HCT116 (cell line): ENCODE measurements around the gene SLAMF7. TPM values are rescaled to one million over a fixed set of nuclear protein-coding genes. Genes with fewer than 3 reads are reported as not detected.
"Not testable (repeated sequence)": the region's sequence is repeated elsewhere in the genome, so short reads cannot be mapped to it uniquely, and the experiment has no call there.

Experiments
- ATAC-seq: fragments of 200-7000 bp; cut with Tn5 transposase; 2 replicates; pipeline ENCODE4 v1.9.1; 2020; ENCODE audit warnings: mild to moderate bottlenecking, moderate library complexity
- BruUV-seq: library from RNA; stranded (reverse); fragments of 400-500 nt; replicated peaks from 2 replicates; lab custom pipeline; 2021; lab: Mats Ljungman, UMichigan
- CTCF ChIA-PET: fragments of 300-600 bp; sonication (Branson Sonifier 250); formaldehyde crosslinking; loops from one replicate; lab custom pipeline; 2021; ENCODE audit warnings: antibody characterized with exemption; lab: Charles Lee
- POLR2A ChIA-PET: fragments of 300-600, 350-600 bp; sonication (Branson Sonifier 250); formaldehyde crosslinking; loops from one replicate; lab custom pipeline; 2021; ENCODE audit warnings: antibody characterized with exemption; lab: Charles Lee
- RAD21 ChIA-PET, 2 experiments: fragments of 300-600 bp; sonication (Branson Sonifier 250); formaldehyde crosslinking; loops; one replicate each; lab custom pipeline; 2023; ENCODE audit warnings: low total read pairs in 2 of 2; ENCODE audit not compliant: uncharacterized antibody in 2 of 2, unreplicated experiment in 2 of 2, low non-redundant PET in 1 of 2; lab: Charles Lee
- DNase-seq: peaks from one replicate; pipeline ENCODE4 v3.0.0-alpha.2; 2010; ENCODE audit warnings: low read depth, low spot score
- H2AFZ ChIP-seq: fragments of 200-600 bp; shearing (Covaris generic), sonication (generic); 2 replicates; pipeline ENCODE4 v1.6.1; 2017; ENCODE audit warnings: low read depth, mixed run types, mixed read lengths, antibody characterized with exemption, low read length; ENCODE audit not compliant: poor library complexity, severe bottlenecking
- H3K27ac ChIP-seq: 2 replicates; pipeline ENCODE4 v1.5.1; 2012; ENCODE audit warnings: low read depth, low read length
- H3K27me3 ChIP-seq: fragments of 200-600 bp; sonication (generic); 2 replicates; pipeline ENCODE4 v1.6.1; 2016; ENCODE audit warnings: mixed run types, low read length, mixed read lengths; ENCODE audit not compliant: insufficient read depth
- H3K36me3 ChIP-seq, 2 experiments: fragments of 200-500 bp in 1 of 2; fragments of 200-600 bp in 1 of 2; sonication (Bioruptor generic) in 1 of 2; sonication (generic) in 1 of 2; 2 replicates each; pipeline versions ENCODE4 v1.5.1 to v1.6.1; 2014 to 2016; ENCODE audit warnings: low read length in 2 of 2, inconsistent platforms in 1 of 2, mixed read lengths in 1 of 2, mixed run types in 1 of 2; ENCODE audit not compliant: insufficient read depth in 2 of 2, control insufficient read depth in 1 of 2
- H3K4me1 ChIP-seq, 2 experiments: fragments of 200-600 bp in 1 of 2; sonication (generic) in 1 of 2; 2 replicates each; pipeline versions ENCODE4 v1.5.1 to v1.6.1; 2012 to 2017; ENCODE audit warnings: low read length in 2 of 2, inconsistent platforms in 1 of 2, mild to moderate bottlenecking in 1 of 2, mixed read lengths in 1 of 2, mixed run types in 1 of 2, moderate library complexity in 1 of 2; ENCODE audit not compliant: insufficient read depth in 2 of 2, control insufficient read depth in 1 of 2
- H3K4me2 ChIP-seq: fragments of 200-600 bp; sonication (generic); 2 replicates; pipeline ENCODE4 v1.6.1; 2017; ENCODE audit warnings: mixed run types, low read length, mixed read lengths
- H3K4me3 ChIP-seq, 2 experiments: fragments of 200-600 bp in 1 of 2; sonication (generic) in 1 of 2; replicated peaks in 1 of 2; 2 replicates each; pipeline ENCODE4 v1.5.1; 2011 to 2016; ENCODE audit warnings: low read length in 2 of 2, control low read depth in 1 of 2, low read depth in 1 of 2, mild to moderate bottlenecking in 1 of 2, mixed read lengths in 1 of 2, mixed run types in 1 of 2
- H3K79me2 ChIP-seq: fragments of 200-600 bp; sonication (generic); 2 replicates; pipeline ENCODE4 v1.6.1; 2017; ENCODE audit warnings: mild to moderate bottlenecking, mixed run types, low read length, moderate library complexity, mixed read lengths; ENCODE audit not compliant: insufficient read depth
- H3K9ac ChIP-seq: fragments of 200-600 bp; sonication (generic); 2 replicates; pipeline ENCODE4 v1.6.1; 2016; ENCODE audit warnings: low read length, mixed read lengths
- H3K9me2 ChIP-seq: fragments of 200-600 bp; sonication (generic), shearing (Covaris generic); 2 replicates; pipeline ENCODE4 v1.6.1; 2017; ENCODE audit warnings: mixed run types, mild to moderate bottlenecking, moderate library complexity; ENCODE audit not compliant: insufficient read depth
- H3K9me3 ChIP-seq, 2 experiments: fragments of 200-500 bp in 1 of 2; fragments of 200-600 bp in 1 of 2; sonication (Bioruptor generic) in 1 of 2; sonication (generic) in 1 of 2; 2 replicates each; pipeline ENCODE4 v1.6.1; 2014 to 2017; ENCODE audit warnings: low read length in 2 of 2, mixed read lengths in 2 of 2, inconsistent platforms in 1 of 2, low read depth in 1 of 2, mild to moderate bottlenecking in 1 of 2, mixed run types in 1 of 2, moderate library complexity in 1 of 2; ENCODE audit not compliant: control insufficient read depth in 1 of 2, insufficient read depth in 1 of 2
- H4K20me1 ChIP-seq: fragments of 200-600 bp; sonication (generic), shearing (Covaris generic); 2 replicates; pipeline ENCODE4 v1.6.1; 2017; ENCODE audit warnings: mixed run types, mild to moderate bottlenecking, moderate library complexity; ENCODE audit not compliant: insufficient read depth
- CBX3 ChIP-seq: IDR thresholded peaks from 2 replicates; pipeline ENCODE4 v1.6.1; 2012; ENCODE audit warnings: low read depth
- ELF1 ChIP-seq: IDR thresholded peaks from 2 replicates; pipeline ENCODE4 v1.6.1; 2012; ENCODE audit warnings: low read depth, borderline replicate concordance
- POLR2A ChIP-seq: IDR thresholded peaks from 2 replicates; pipeline ENCODE4 v1.7.0; 2011; ENCODE audit warnings: borderline replicate concordance; ENCODE audit not compliant: insufficient read depth, insufficient read length; ENCODE audit errors: extremely low read depth
- POLR2AphosphoS5 ChIP-seq: IDR thresholded peaks from 2 replicates; pipeline ENCODE4 v1.6.1; 2011; ENCODE audit warnings: mild to moderate bottlenecking, low read depth, low read length, moderate library complexity
- RAD21 ChIP-seq: IDR thresholded peaks from 2 replicates; pipeline ENCODE4 v1.6.1; 2012; ENCODE audit warnings: low read depth, mild to moderate bottlenecking
- SP1 ChIP-seq: IDR thresholded peaks from 2 replicates; pipeline ENCODE4 v1.6.1; 2012; ENCODE audit warnings: low read depth
- ZNF274 ChIP-seq: fragments of 200-500 bp; sonication (Bioruptor generic); IDR thresholded peaks from 2 replicates; pipeline ENCODE4 v1.6.1; 2014; ENCODE audit warnings: mild to moderate bottlenecking, low read depth, low read length, inconsistent platforms
- intact Hi-C: fragments of 100-400 bp; cut with micrococcal nuclease; formaldehyde crosslinking; loops from 2 replicates; pipeline ENCODE4 v1.10.0; 2022
- total RNA-seq: library from RNA; stranded (reverse); gene quantifications from one replicate; pipeline ENCODE4 v1.2.1, GENCODE V29; 2021; ENCODE audit not compliant: unreplicated experiment
- TF ChIP-seq, protein P1 (sequence below): IDR thresholded peaks from 2 replicates; pipeline ENCODE4 v1.6.1; 2012
- TF ChIP-seq, protein P2 (sequence below), 3 experiments: fragments of 200-600 bp in 1 of 3; sonication (generic) in 1 of 3; IDR thresholded peaks in 2 of 3; conservative IDR thresholded peaks in 1 of 3; 2 replicates each; pipeline ENCODE4 v1.5.1; 2012 to 2017; ENCODE audit warnings: low read depth in 2 of 3, low read length in 2 of 3, antibody characterized with exemption in 1 of 3, borderline replicate concordance in 1 of 3, control low read depth in 1 of 3, mild to moderate bottlenecking in 1 of 3, mixed read lengths in 1 of 3, mixed run types in 1 of 3, moderate library complexity in 1 of 3; ENCODE audit not compliant: insufficient read depth in 1 of 3
- TF ChIP-seq, protein P3 (sequence below): IDR thresholded peaks from 2 replicates; pipeline ENCODE4 v1.6.1; 2012; ENCODE audit warnings: low read depth

Gene SLAMF7
- total RNA-seq, 1 experiment from 2014 or later = 0.34 TPM

DNA sequence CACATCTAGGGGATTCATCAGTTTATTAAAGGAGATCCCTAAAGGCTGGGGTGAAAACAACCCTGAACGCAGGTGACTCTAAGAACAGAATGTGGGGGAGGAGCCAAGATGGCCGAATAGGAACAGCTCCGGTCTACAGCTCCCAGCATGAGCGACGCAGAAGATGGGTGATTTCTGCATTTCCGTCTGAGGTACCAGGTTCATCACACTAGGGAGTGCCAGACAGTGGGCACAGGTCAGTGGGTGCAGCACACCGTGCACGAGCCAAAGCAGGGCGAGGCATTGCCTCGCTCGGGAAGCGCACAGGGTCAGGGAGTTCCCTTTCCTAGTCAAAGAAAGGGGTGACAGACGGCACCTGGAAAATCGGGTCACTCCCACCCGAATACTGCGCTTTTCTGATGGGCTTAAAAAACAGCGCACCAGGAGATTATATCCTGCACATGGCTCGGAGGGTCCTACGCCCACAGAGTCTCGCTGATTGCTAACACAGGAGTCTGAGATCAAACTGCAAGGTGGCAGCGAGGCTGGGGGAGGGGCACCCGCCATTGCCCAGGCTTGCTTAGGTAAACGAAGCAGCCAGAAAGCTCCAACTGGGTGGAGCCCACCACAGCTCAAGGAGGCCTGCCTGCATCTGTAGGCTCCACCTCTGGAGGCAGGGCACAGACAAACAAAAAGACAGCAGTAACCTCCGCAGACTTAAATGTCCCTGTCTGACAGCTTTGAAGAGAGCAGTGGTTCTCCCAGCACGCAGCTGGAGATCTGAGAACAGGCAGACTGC lies 44.1 kb downstream of the SLAMF7 start:
- H3K36me3 ChIP-seq, H3K9me3 ChIP-seq, H3K4me1 ChIP-seq, POLR2A ChIA-PET, H3K9ac ChIP-seq, DNase-seq, H2AFZ ChIP-seq, H3K27ac ChIP-seq, CTCF ChIA-PET, H3K27me3 ChIP-seq, BruUV-seq, H3K9me2 ChIP-seq, RAD21 ChIA-PET, H3K4me2 ChIP-seq, H3K4me3 ChIP-seq, H4K20me1 ChIP-seq, intact Hi-C loops, H3K79me2 ChIP-seq, ATAC-seq: not testable (repeated sequence)

DNA sequence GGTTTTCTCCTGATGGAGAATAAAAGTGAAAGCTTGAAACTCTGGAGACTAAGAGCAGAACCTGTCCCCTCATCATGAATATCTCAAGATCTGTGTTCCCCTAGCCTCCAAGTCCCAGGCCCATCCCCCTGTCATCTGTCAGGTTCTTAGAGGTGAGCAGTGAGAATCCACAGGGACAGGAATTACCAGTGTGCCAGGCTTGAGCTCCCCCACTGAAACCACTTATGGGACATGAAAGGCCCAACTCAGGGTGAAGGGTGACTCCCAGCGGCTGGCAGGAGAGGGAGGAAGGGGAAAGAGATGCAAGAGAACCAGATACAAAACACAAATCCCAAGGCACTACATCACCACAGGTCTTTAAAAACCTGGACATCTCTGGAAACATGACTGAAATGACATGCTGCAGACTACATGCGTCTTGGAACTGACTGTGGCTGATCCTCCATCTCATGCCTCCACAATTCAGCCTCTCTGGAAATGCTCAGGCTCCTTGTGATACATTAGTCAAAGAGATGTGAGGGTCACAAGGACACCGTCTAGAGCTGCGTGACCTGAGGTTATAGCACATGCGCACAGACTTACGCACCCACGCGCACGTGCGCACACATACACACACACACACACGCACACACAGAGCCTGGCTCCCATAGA lies 50.1 kb downstream of the SLAMF7 start:
- no peaks in the 10 kb centered on the region for H3K9me3 ChIP-seq
- ChIA-PET POLR2A (no interaction called here), RAD21 (no interaction called here), CTCF (no interaction called here)
- no peak overlapping the region for H3K4me2 ChIP-seq
- H3K79me2 ChIP-seq = no peaks in the 10 kb centered on the region
- no TSS peak for BruUV-seq
- H2AFZ ChIP-seq = no peak overlapping the region
- H3K4me1 ChIP-seq = no peaks in the 10 kb centered on the region
- H3K36me3 ChIP-seq = no peaks in the 10 kb centered on the region
- no peak overlapping the region for H3K4me3 ChIP-seq
- H3K9me2 ChIP-seq = no peaks in the 10 kb centered on the region
- intact Hi-C loops = no loop called here
- H3K27me3 ChIP-seq = no peaks in the 10 kb centered on the region
- TF ChIP-seq ELF1 = no peak
- no peak for TF ChIP-seq CBX3
- TF ChIP-seq RAD21 = no peak
- TF ChIP-seq, protein P1, sequence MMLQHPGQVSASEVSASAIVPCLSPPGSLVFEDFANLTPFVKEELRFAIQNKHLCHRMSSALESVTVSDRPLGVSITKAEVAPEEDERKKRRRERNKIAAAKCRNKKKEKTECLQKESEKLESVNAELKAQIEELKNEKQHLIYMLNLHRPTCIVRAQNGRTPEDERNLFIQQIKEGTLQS = no peak
- TF ChIP-seq POLR2A = no peak
- no peak for TF ChIP-seq POLR2AphosphoS5
- no peak for TF ChIP-seq SP1
- TF ChIP-seq, protein P2, sequence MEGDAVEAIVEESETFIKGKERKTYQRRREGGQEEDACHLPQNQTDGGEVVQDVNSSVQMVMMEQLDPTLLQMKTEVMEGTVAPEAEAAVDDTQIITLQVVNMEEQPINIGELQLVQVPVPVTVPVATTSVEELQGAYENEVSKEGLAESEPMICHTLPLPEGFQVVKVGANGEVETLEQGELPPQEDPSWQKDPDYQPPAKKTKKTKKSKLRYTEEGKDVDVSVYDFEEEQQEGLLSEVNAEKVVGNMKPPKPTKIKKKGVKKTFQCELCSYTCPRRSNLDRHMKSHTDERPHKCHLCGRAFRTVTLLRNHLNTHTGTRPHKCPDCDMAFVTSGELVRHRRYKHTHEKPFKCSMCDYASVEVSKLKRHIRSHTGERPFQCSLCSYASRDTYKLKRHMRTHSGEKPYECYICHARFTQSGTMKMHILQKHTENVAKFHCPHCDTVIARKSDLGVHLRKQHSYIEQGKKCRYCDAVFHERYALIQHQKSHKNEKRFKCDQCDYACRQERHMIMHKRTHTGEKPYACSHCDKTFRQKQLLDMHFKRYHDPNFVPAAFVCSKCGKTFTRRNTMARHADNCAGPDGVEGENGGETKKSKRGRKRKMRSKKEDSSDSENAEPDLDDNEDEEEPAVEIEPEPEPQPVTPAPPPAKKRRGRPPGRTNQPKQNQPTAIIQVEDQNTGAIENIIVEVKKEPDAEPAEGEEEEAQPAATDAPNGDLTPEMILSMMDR (IDR thresholded peaks at IDR 0.05 in 2 of 3, conservative IDR thresholded peaks at IDR 0.05 in 1 of 3; ENCODE audit: borderline replicate concordance in 1 of 3, insufficient read depth in 1 of 3, low read depth in 2 of 3, low read length in 2 of 3) = no peak
- no peak for TF ChIP-seq ZNF274
- TF ChIP-seq, protein P3, sequence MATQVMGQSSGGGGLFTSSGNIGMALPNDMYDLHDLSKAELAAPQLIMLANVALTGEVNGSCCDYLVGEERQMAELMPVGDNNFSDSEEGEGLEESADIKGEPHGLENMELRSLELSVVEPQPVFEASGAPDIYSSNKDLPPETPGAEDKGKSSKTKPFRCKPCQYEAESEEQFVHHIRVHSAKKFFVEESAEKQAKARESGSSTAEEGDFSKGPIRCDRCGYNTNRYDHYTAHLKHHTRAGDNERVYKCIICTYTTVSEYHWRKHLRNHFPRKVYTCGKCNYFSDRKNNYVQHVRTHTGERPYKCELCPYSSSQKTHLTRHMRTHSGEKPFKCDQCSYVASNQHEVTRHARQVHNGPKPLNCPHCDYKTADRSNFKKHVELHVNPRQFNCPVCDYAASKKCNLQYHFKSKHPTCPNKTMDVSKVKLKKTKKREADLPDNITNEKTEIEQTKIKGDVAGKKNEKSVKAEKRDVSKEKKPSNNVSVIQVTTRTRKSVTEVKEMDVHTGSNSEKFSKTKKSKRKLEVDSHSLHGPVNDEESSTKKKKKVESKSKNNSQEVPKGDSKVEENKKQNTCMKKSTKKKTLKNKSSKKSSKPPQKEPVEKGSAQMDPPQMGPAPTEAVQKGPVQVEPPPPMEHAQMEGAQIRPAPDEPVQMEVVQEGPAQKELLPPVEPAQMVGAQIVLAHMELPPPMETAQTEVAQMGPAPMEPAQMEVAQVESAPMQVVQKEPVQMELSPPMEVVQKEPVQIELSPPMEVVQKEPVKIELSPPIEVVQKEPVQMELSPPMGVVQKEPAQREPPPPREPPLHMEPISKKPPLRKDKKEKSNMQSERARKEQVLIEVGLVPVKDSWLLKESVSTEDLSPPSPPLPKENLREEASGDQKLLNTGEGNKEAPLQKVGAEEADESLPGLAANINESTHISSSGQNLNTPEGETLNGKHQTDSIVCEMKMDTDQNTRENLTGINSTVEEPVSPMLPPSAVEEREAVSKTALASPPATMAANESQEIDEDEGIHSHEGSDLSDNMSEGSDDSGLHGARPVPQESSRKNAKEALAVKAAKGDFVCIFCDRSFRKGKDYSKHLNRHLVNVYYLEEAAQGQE = no peak
- no peak for ATAC-seq
- no peak overlapping the region for H3K9ac ChIP-seq
- H4K20me1 ChIP-seq = no peaks in the 10 kb centered on the region
- no peak overlapping the region for H3K27ac ChIP-seq
- DNase-seq = no peak
